ENCODE measurements around the gene IDUA. TPM values are rescaled to one million over a fixed set of nuclear protein-coding genes. Genes with fewer than 3 reads are reported as not detected.
A peak's percentile ranks its signal among the peaks of the same experiment; 100 is the strongest.

Gene IDUA
- total RNA-seq, 4 donors from 2014 or later, result 11.0 to 33.1 (median 19.7) TPM

- H3K4me1 ChIP-seq, result peaks cover 35% of the 10 kb centered on the region
- 45% methylated on average over 6 of the region's 17 CpGs for WGBS
- no peak overlapping the region for H3K27ac ChIP-seq
- H3K36me3 ChIP-seq, result peaks cover 12% of the 10 kb centered on the region
- no peak for TF ChIP-seq POLR2A (IDR thresholded peaks at IDR 0.05)
- no peak for TF ChIP-seq EP300 (IDR thresholded peaks at IDR 0.05)
- TF ChIP-seq POLR2AphosphoS5 (IDR thresholded peaks at IDR 0.05), result no peak
- no peak for TF ChIP-seq CTCF (IDR thresholded peaks at IDR 0.05)
- peak overlapping the region; percentile 76 for H3K4me3 ChIP-seq
- no peaks in the 10 kb centered on the region for H3K27me3 ChIP-seq
- no peak for DNase-seq (ENCODE audit: low spot score in 2 of 2)
- H3K9me3 ChIP-seq, result no peaks in the 10 kb centered on the region
Measured at GRCh38 chr4:970854-971520, 15.9 kb upstream of the IDUA start.

GRCh38 chr4:971666-972500 is 15.0 kb upstream of the IDUA start:
- peak overlapping the region; percentile 76 for H3K4me3 ChIP-seq
- peaks cover 35% of the 10 kb centered on the region for H3K4me1 ChIP-seq
- H3K9me3 ChIP-seq, result no peaks in the 10 kb centered on the region
- peaks cover 3% of the 10 kb centered on the region for H3K36me3 ChIP-seq
- 34% methylated on average over 6 of the region's 24 CpGs for WGBS
- H3K27ac ChIP-seq, result no peak overlapping the region
- no peak for DNase-seq (ENCODE audit: low spot score in 2 of 2)
- TF ChIP-seq POLR2A (IDR thresholded peaks at IDR 0.05), result no peak
- TF ChIP-seq CTCF (IDR thresholded peaks at IDR 0.05), result no peak
- TF ChIP-seq EP300 (IDR thresholded peaks at IDR 0.05), result no peak
- TF ChIP-seq POLR2AphosphoS5 (IDR thresholded peaks at IDR 0.05), result no peak
- no peaks in the 10 kb centered on the region for H3K27me3 ChIP-seq

DNA sequence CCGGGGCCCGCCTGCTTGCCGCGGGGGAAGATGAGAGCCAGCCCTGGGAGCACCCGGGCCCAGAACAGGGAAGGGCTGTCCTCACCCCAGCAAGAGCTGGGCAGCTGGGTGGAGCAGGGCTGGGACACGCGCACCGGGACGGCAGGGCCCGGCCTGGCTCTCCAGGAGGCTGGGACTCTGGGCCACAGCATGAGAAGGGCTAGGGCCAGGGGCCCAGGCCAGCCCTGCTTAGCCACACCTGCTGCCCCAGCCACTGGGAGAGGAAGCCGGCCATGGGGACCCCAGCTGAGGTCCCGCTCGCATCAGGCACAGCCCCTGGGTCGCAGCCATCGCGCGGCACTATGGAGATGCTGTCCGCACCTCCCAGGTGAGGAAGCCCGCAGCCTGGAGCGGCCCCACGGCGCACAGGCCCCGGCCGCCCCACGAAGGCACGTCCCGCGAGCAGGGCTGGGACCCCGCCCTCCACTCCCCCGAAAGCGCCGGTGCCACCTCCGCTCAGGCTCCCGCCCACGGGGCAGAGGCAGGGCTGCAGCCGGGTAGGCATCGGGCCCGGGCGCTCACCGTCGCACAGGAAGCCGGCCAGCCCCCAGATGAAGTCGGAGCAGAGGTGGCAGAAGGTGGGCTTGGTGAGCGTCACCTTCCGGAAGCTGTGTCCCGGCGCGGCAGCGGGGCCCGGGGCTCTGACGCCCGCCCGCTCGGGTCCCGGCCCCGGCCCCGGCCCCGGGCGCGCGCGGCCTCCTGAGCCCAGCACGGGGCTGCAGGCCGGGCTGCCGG is 14.0 kb upstream of the IDUA start:
- Histone ChIP-seq H3K27me3 (no peaks in the 10 kb centered on the region), H3K36me3 (no peaks in the 10 kb centered on the region), H3K9me3 (no peaks in the 10 kb centered on the region), H3K4me3 (peak overlapping the region; percentile 76), H3K27ac (no peak overlapping the region), H3K4me1 (peaks cover 35% of the 10 kb centered on the region)
- TF ChIP-seq POLR2A (IDR thresholded peaks at IDR 0.05) (no peak), CTCF (IDR thresholded peaks at IDR 0.05) (no peak), POLR2AphosphoS5 (IDR thresholded peaks at IDR 0.05) (no peak), EP300 (IDR thresholded peaks at IDR 0.05) (no peak)
- WGBS, result 0% methylated on average over 6 of the region's 65 CpGs
- no peak for DNase-seq (ENCODE audit: low spot score in 2 of 2)

DNA sequence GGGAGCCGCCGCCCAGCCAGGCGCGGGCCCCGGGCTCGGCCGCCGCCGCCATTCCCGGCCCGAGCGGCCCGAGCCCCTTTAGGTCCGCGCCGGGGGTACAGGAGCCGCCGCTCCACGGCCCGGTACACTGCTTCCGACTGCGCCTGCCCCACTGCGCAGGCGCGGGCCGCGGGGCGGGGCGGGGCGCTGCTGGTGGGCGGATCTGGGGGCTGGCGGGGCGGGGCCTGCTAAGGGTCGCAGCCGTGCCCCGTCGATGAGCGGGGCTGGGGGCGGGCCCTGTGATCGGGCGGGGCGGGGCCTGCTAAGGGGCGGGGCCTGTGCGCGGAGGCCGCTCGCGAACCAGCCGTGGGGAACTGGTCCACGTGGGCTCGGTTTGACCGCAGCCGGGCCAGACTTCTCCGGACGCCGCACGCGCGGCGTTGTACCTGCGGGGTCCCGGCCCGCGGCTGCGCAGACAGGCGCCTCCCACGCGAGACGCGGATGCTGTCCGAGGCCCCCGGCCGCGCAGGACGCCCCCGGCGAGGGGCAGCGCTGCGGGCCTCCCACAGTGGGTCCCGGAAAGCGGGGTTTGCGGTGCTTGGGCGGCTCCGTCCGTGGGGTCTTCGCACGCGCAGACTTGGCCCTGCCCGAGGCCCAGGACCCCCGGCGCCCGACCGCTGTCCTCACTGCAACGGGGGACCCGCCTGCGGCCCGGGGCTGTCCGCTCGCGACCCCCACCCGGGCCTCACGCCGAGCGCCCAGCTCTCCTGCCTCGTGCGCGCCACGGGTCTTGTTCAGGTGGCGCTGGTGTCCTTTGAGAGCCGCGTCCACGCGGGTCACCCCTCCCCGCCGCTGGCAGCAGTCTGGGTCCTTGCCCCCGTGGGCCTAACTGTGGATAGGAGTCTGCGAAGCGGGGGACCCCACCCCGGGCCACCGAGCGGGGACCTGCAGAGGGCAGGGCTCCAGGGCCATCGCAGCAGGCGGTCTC is 13.1 kb upstream of the IDUA start, which contains the start of gene DGKQ:
Gene DGKQ (minus strand): TSS at position 139 of the 967 bp plus-strand sequence. CDS start 87 bp downstream, at position 52.
- no peaks in the 10 kb centered on the region for H3K36me3 ChIP-seq
- H3K4me3 ChIP-seq, result peak within 1 kb of the TSS; percentile 76
- 64% methylated on average over 37 of the region's 123 CpGs for WGBS
- TF ChIP-seq POLR2AphosphoS5 (IDR thresholded peaks at IDR 0.05) (no peak), POLR2A (IDR thresholded peaks at IDR 0.05) (no peak), CTCF (IDR thresholded peaks at IDR 0.05) (no peak), EP300 (IDR thresholded peaks at IDR 0.05) (no peak)
- H3K9me3 ChIP-seq, result no peaks in the 10 kb centered on the region
- DNase-seq (ENCODE audit: low spot score in 2 of 2), result peak; percentile 91 to 93
- no peak within 1 kb of the TSS for H3K27ac ChIP-seq
- H3K4me1 ChIP-seq, result peaks cover 35% of the 10 kb centered on the region
- no peaks in the 10 kb centered on the region for H3K27me3 ChIP-seq
